Glutamatergic neuron (in vitro differentiated cells): ENCODE measurements around the gene EFNA4. TPM values are rescaled to one million over a fixed set of nuclear protein-coding genes. Genes with fewer than 3 reads are reported as not detected.

Experiments used
- DNase-seq: peaks from one replicate; pipeline ENCODE4 v3.0.0; 2022
- H3K27ac Mint-ChIP-seq: one replicate; pipeline ENCODE4 v1.8.0; 2020; ENCODE audit warnings: mild to moderate bottlenecking, mixed read lengths, inconsistent platforms; ENCODE audit not compliant: unreplicated experiment
- H3K27me3 Mint-ChIP-seq: one replicate; pipeline ENCODE4 v1.8.0; 2020; ENCODE audit warnings: mild to moderate bottlenecking, moderate library complexity, mixed read lengths, inconsistent platforms; ENCODE audit not compliant: unreplicated experiment
- H3K36me3 Mint-ChIP-seq: one replicate; pipeline ENCODE4 v1.8.0; 2020; ENCODE audit warnings: mild to moderate bottlenecking, mixed read lengths, inconsistent platforms; ENCODE audit not compliant: unreplicated experiment
- H3K4me1 Mint-ChIP-seq: one replicate; pipeline ENCODE4 v1.8.0; 2020; ENCODE audit warnings: mild to moderate bottlenecking, low read depth, mixed read lengths, inconsistent platforms; ENCODE audit not compliant: unreplicated experiment
- H3K4me3 Mint-ChIP-seq: one replicate; pipeline ENCODE4 v1.8.0; 2020; ENCODE audit warnings: mild to moderate bottlenecking, mixed read lengths, inconsistent platforms; ENCODE audit not compliant: unreplicated experiment
- H3K9me3 Mint-ChIP-seq: one replicate; pipeline ENCODE4 v1.8.0; 2020; ENCODE audit warnings: mild to moderate bottlenecking, moderate library complexity, mixed read lengths, inconsistent platforms; ENCODE audit not compliant: unreplicated experiment
- total RNA-seq: library from RNA; stranded (reverse); fragmentation: NEBNext Ultra II Directional; extraction: Animal tissue kit (Norgen Biotek cat#: 25700); gene quantifications from one replicate; pipeline ENCODE4 v1.2.1, GENCODE V29; 2021; ENCODE audit not compliant: unreplicated experiment
- TF ChIP-seq, protein P1 (sequence below): fragments of 200-600 bp; sonication (generic); IDR thresholded peaks from one replicate; pipeline ENCODE4 v1.5.0; 2021; ENCODE audit not compliant: partially characterized antibody, unreplicated experiment

EFNA4 gene
- total RNA-seq, 1 donor from 2014 or later: 2.9 TPM

DNA sequence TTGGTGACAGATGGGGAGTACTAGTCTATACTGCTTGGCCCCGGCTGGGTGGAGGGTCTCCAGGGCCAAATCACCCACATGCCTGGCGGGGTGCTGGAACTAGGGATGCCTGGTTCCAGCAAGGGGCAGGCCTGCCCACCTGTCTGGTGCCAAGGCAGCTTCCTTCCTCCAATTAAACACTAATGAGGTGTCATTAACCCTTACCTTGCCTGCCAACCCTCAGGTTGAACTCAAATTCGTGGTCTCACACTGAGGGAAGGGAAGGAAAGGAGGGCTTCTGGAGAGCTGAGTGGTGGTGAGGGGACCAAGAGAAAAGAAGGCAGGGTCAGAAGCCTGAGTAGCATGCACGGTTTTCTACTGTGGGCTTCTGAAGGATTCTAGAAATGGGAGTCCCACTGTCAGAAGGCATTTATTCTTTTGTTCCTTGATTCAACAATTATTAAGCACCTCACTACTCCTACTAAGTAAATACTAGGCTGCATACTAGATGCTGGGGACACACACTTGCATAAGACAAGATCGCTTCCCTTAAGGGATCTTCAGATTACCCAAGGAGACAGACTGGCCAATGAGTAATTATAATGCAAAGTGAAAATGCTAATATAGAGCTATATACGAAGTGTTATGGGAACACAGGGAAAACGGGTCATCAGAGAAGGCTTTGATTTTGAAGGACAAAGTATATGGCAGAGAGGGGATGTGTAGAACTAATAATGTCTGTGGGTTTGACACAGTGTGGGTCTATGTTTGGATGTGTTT is 9.2 kb downstream of the EFNA4 start:
- Mint-ChIP-seq H3K36me3 (no peaks in the 10 kb centered on the region), H3K27ac (no peak overlapping the region), H3K4me3 (peak overlapping the region; percentile 86), H3K9me3 (peaks cover 9% of the 10 kb centered on the region), H3K27me3 (peaks cover 15% of the 10 kb centered on the region), H3K4me1 (peaks cover 36% of the 10 kb centered on the region)
- TF ChIP-seq, protein P1, sequence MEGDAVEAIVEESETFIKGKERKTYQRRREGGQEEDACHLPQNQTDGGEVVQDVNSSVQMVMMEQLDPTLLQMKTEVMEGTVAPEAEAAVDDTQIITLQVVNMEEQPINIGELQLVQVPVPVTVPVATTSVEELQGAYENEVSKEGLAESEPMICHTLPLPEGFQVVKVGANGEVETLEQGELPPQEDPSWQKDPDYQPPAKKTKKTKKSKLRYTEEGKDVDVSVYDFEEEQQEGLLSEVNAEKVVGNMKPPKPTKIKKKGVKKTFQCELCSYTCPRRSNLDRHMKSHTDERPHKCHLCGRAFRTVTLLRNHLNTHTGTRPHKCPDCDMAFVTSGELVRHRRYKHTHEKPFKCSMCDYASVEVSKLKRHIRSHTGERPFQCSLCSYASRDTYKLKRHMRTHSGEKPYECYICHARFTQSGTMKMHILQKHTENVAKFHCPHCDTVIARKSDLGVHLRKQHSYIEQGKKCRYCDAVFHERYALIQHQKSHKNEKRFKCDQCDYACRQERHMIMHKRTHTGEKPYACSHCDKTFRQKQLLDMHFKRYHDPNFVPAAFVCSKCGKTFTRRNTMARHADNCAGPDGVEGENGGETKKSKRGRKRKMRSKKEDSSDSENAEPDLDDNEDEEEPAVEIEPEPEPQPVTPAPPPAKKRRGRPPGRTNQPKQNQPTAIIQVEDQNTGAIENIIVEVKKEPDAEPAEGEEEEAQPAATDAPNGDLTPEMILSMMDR: no peak
- DNase-seq: no peak

DNA sequence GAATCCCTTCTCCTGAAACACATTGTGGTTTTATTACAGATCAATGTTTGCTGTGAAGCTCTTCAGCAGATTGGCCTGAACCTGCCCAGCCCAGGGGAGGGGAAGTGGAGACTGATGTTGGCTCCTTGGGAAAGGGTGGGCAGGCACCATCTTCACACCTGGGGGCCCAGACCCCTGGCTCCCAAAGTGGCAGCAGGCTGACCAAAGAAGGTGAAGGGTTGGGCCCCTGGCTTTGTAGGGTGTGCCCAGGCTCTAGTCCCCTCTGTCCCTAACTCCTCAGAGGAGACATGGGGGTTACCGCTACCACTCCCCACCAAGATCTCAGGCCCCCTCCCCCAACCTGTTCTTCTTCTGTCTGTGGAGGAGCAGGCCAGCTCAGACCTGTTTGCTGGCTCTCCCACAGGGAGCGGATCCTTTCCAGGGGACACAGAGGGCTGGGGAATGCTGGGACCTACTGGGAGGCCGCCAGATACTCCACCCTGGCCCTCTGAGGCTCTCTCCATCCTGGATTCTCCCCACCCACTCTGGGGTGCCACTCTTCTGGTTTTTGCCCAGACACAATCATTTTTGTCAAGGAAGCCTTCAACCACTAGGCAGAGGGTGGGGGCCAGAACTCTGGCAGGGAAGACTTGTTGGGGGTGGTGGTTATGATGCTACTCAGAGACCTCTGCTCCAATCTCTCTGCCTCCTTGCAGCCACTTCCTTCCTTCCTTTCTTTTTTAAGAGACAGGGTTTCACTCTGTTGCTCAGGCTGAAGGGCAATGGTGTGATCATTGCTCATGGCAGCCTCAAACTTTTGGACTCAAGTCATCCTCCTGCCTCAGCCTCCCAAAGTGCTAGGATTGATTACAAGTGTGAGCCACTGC is 10.1 kb downstream of the EFNA4 start:
- no peaks in the 10 kb centered on the region for H3K36me3 Mint-ChIP-seq
- no peak overlapping the region for H3K4me3 Mint-ChIP-seq
- H3K27me3 Mint-ChIP-seq: peaks cover 16% of the 10 kb centered on the region
- TF ChIP-seq, protein P1: no peak
- peaks cover 40% of the 10 kb centered on the region for H3K4me1 Mint-ChIP-seq
- peaks cover 14% of the 10 kb centered on the region for H3K9me3 Mint-ChIP-seq
- no peak for DNase-seq
- no peak overlapping the region for H3K27ac Mint-ChIP-seq

DNA sequence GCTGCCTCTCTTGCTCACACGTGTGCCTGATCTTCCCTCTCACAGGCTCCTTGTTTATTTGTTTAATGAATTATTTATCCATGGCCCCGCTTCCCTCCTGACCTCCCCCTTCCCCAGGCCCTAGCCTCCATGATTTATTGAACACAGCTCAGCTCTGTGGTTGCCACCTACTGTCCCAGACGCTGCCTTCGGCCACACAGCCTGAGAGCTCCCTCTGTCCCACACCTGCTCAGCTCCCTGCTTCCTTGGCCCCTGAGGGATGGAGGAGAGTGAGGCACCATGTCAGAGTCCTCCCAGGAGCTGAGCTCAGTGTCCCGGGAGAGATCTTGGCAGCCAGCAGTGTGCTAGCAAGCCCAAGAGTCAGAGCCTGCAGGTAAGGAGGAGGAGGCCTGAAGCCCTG is 12.0 kb downstream of the EFNA4 start:
- no peaks in the 10 kb centered on the region for H3K36me3 Mint-ChIP-seq
- no peak for DNase-seq
- peak overlapping the region; percentile 69 for H3K4me3 Mint-ChIP-seq
- peaks cover 18% of the 10 kb centered on the region for H3K9me3 Mint-ChIP-seq
- TF ChIP-seq, protein P1: no peak
- H3K27me3 Mint-ChIP-seq: peaks cover 20% of the 10 kb centered on the region
- H3K27ac Mint-ChIP-seq: peak overlapping the region; percentile 87
- H3K4me1 Mint-ChIP-seq: peaks cover 39% of the 10 kb centered on the region

DNA sequence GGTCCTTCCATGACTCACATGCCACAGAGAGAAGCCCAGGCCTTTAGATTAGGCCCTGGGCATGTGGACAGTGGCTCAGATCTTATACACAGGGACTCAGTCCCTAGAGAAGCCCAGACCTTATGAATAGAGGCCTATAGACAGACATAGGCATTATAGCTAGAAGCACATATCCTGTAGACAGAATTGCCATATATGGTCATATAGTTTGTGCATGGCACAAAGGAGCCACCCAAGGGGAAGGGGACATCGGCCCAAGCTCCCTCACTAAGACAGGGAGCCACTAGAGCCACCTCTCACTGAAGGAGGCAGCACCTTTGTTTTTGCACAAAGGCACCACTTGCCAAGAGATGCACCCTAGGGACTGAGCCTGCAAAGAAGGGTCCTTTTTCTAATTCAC is 12.8 kb downstream of the EFNA4 start:
- Mint-ChIP-seq H3K27ac (no peak overlapping the region), H3K36me3 (no peaks in the 10 kb centered on the region), H3K4me3 (no peak overlapping the region), H3K9me3 (peaks cover 20% of the 10 kb centered on the region), H3K4me1 (peaks cover 42% of the 10 kb centered on the region), H3K27me3 (peaks cover 23% of the 10 kb centered on the region)
- no peak for DNase-seq
- TF ChIP-seq, protein P1: no peak
